Measurements from ENCODE around the gene COL10A1. TPM values are rescaled to one million over a fixed set of nuclear protein-coding genes. Genes with fewer than 3 reads are reported as not detected.

Gene COL10A1
- total and polyA plus RNA-seq, 2 experiments from 2014 or later: 0.28 to 0.31 TPM

GRCh38 chr6:116102873-116103272, 23.1 kb downstream of the COL10A1 start (continued):
- TF ChIP-seq ZNF462 (CRISPR knock-in tag; IDR thresholded peaks at IDR 0.05) (no peak), POLR2AphosphoS5 (IDR thresholded peaks at IDR 0.05; ENCODE audit: low read depth) (no peak), STAT1 (IDR thresholded peaks at IDR 0.05; ENCODE audit: unreplicated experiment) (no peak), ZNF114 (CRISPR knock-in tag; IDR thresholded peaks at IDR 0.05) (no peak), NANOG (IDR thresholded peaks at IDR 0.05; ENCODE audit: borderline replicate concordance) (no peak), EZH2 (IDR thresholded peaks at IDR 0.05; ENCODE audit: low read depth, unreplicated experiment) (no peak), CREB1 (CRISPR knock-in tag; IDR thresholded peaks at IDR 0.05; ENCODE audit: low read depth) (no peak)

GRCh38 chr6:116101790-116102189, 24.1 kb downstream of the COL10A1 start:
- DNase-seq (ENCODE audit: low spot score) (no peak), ATAC-seq (no peak)
- H3K9me3 Mint-ChIP-seq: peaks cover 1% of the 10 kb centered on the region
- Histone ChIP-seq H3K4me1 (ENCODE audit: insufficient read depth) (peaks cover 27% of the 10 kb centered on the region), H4K20me1 (replicated peaks; ENCODE audit: insufficient read depth) (no peaks in the 10 kb centered on the region), H3K27ac (ENCODE audit: low read depth) (no peak overlapping the region), H3F3A (replicated peaks; ENCODE audit: low read depth) (no peaks in the 10 kb centered on the region; the same call in 1 of the 2 replicates), H3K36me3 (ENCODE audit: insufficient read depth) (no peaks in the 10 kb centered on the region), H3K4me2 (peak overlapping the region; percentile 91), H3K27me3 (ENCODE audit: insufficient read depth) (peaks cover 6% of the 10 kb centered on the region; the same call in 1 of the 2 replicates), H2AFZ (no peak overlapping the region), H3K79me2 (replicated peaks; ENCODE audit: insufficient read depth) (peaks cover 34% of the 10 kb centered on the region), H3K9me2 (ENCODE audit: insufficient read depth) (no peaks in the 10 kb centered on the region), H3K4me3 (peak overlapping the region; percentile 89)
- H3K36me3 Mint-ChIP-seq (ENCODE audit: low read depth): peaks cover 8% of the 10 kb centered on the region
- H3K27me3 Mint-ChIP-seq (ENCODE audit: insufficient read depth, low read depth, poor library complexity): peaks cover 7% of the 10 kb centered on the region
- H3K27ac Mint-ChIP-seq: no peak overlapping the region
- H3K4me1 Mint-ChIP-seq: peaks cover 51% of the 10 kb centered on the region
- H3K4me3 Mint-ChIP-seq: peak overlapping the region; percentile 93
- TF ChIP-seq ZNF114 (CRISPR knock-in tag; IDR thresholded peaks at IDR 0.05) (no peak), ZNF331 (CRISPR knock-in tag; IDR thresholded peaks at IDR 0.05; ENCODE audit: low read depth) (no peak), CTCF (conservative IDR thresholded peaks at IDR 0.05; ENCODE audit: low read depth in 2 of 2) (no peak), ZNF462 (CRISPR knock-in tag; IDR thresholded peaks at IDR 0.05) (no peak)

Data from GM23338 (cell line).